Measurements from ENCODE around the gene KRTAP9-2.
"Not testable (repeated sequence)": the region's sequence is repeated elsewhere in the genome, so short reads cannot be mapped to it uniquely, and the experiment has no call there.

Gene KRTAP9-2

DNA sequence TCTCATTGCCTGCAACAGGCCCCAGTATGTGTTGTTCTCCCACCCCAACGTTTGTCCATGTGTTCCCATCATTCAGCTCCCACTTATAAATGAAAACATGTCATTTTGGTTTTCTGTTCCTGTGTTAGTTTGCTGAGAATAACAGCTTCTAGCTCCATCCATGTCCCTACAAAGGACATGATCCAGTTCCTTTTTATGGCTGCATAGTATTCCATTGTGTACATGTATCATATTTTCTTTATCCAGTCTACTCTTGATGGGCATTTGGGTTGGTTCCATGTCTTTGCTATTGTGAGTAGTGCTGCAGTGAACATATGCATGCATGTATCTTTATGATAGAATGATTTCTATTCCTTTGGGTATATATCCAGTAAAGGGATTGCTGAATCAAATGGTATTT is 10.8 kb upstream of the KRTAP9-2 start:
- H3K4me3 ChIP-seq (ENCODE audit: low read length) = no peak overlapping the region
- TF ChIP-seq, protein P1, sequence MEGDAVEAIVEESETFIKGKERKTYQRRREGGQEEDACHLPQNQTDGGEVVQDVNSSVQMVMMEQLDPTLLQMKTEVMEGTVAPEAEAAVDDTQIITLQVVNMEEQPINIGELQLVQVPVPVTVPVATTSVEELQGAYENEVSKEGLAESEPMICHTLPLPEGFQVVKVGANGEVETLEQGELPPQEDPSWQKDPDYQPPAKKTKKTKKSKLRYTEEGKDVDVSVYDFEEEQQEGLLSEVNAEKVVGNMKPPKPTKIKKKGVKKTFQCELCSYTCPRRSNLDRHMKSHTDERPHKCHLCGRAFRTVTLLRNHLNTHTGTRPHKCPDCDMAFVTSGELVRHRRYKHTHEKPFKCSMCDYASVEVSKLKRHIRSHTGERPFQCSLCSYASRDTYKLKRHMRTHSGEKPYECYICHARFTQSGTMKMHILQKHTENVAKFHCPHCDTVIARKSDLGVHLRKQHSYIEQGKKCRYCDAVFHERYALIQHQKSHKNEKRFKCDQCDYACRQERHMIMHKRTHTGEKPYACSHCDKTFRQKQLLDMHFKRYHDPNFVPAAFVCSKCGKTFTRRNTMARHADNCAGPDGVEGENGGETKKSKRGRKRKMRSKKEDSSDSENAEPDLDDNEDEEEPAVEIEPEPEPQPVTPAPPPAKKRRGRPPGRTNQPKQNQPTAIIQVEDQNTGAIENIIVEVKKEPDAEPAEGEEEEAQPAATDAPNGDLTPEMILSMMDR (IDR thresholded peaks at IDR 0.05; ENCODE audit: insufficient read depth, low read depth, low read length, missing control alignments) = no peak
- DNase-seq (ENCODE audit: low read depth) = no peak

GRCh38 chr17:41223821-41224220 is 2.6 kb upstream of the KRTAP9-2 start:
- no peak overlapping the region for H3K4me3 ChIP-seq (ENCODE audit: low read length)
- DNase-seq (ENCODE audit: low read depth) = no peak
- TF ChIP-seq, protein P1 (IDR thresholded peaks at IDR 0.05; ENCODE audit: insufficient read depth, low read depth, low read length, missing control alignments) = no peak

- TF ChIP-seq, protein P1 (IDR thresholded peaks at IDR 0.05; ENCODE audit: insufficient read depth, low read depth, low read length, missing control alignments) = no peak
- DNase-seq (ENCODE audit: low read depth) = no peak
- H3K4me3 ChIP-seq (ENCODE audit: low read length) = no peak overlapping the region
Measured at GRCh38 chr17:41226051-41226450, 397 bp upstream of the KRTAP9-2 start.

DNA sequence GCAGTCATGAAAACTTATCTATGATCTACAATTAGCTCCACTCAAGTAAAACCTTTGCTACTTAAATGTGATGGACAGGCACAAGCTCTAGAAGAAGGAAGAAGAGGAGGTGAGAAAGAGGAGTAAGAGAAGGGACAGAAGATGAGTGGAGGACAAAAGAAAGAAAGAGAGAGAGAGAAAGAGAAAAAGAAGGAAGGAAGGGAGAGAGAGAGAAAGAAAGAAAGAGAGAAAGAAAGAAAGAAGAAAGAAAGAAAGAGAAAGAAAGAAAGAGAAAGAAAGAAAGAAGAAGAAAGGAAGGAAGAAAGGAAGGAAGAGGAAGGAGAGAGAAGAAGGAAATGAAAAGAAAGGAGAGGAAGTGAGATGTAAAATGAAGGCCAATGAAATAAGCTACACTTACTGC is 3.6 kb downstream of the KRTAP9-2 start:
- TF ChIP-seq, protein P1 (IDR thresholded peaks at IDR 0.05; ENCODE audit: insufficient read depth, low read depth, low read length, missing control alignments) = no peak
- DNase-seq (ENCODE audit: low read depth) = no peak
- no peak overlapping the region for H3K4me3 ChIP-seq (ENCODE audit: low read length)

DNA sequence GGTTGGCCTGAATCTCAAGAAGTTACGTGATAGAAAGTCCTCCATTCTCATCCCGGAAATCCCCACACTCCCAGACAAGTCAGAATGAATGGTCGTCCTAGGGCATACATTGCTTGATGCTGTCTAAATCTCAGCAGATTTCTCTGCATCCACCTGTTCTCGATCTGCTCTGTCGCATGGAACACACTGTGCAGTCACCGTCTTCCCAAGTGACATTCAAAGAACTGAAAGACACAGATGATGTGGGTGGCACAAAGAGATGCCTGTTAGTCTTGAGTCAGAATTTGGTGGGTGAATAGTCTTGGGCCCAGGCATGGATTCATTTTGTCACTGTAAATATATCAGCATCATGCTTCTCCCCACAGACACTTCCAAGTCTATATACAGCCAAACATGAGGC is 5.3 kb downstream of the KRTAP9-2 start:
- no peak overlapping the region for H3K4me3 ChIP-seq (ENCODE audit: low read length)
- TF ChIP-seq, protein P1 (IDR thresholded peaks at IDR 0.05; ENCODE audit: insufficient read depth, low read depth, low read length, missing control alignments) = no peak
- peak; percentile 7 for DNase-seq (ENCODE audit: low read depth)

GRCh38 chr17:41232399-41233105 is 6.1 kb downstream of the KRTAP9-2 start, which contains the start of gene KRTAP9-3:
Gene KRTAP9-3, plus strand, starts transcription at chr17:41232449. Its CDS starts 53 bp downstream, at chr17:41232502.
- DNase-seq (ENCODE audit: low read depth); H3K4me3 ChIP-seq (ENCODE audit: low read length): not testable (repeated sequence)

- not testable (repeated sequence) for DNase-seq (ENCODE audit: low read depth); H3K4me3 ChIP-seq (ENCODE audit: low read length)
Measured at GRCh38 chr17:41237116-41237515, 10.7 kb downstream of the KRTAP9-2 start.

DNA sequence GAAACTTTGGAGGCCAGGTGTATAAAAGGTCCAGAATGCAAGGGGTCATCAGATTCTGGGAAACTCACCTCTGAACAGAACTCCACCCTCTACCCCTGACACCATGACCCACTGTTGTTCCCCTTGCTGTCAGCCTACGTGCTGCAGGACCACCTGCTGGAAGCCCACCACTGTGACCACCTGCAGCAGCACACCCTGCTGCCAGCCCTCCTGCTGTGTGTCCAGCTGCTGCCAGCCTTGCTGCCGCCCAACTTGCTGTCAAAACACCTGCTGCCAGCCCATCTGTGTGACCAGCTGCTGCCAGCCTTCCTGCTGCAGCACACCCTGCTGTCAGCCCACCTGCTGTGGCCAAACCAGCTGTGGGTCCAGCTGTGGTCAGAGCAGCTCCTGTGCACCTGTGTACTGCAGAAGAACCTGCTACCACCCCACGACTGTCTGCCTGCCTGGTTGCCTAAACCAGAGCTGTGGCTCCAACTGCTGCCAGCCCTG is 11.5 kb downstream of the KRTAP9-2 start, which contains the start of gene KRTAP9-8:
TSS of gene KRTAP9-8 (plus strand) at position 51 of the 489 bp plus-strand sequence. CDS start at position 104, 53 bp downstream.
- not testable (repeated sequence) for DNase-seq (ENCODE audit: low read depth)

GRCh38 chr17:41246995-41247787 is 20.7 kb downstream of the KRTAP9-2 start:
- not testable (repeated sequence) for H3K4me3 ChIP-seq (ENCODE audit: low read length); DNase-seq (ENCODE audit: low read depth)

More for the DNA sequence above, 11.5 kb downstream of the KRTAP9-2 start, which contains the start of gene KRTAP9-8:
- H3K4me3 ChIP-seq (ENCODE audit: low read length) = not testable (repeated sequence)

- H3K4me3 ChIP-seq (ENCODE audit: low read length); DNase-seq (ENCODE audit: low read depth): not testable (repeated sequence)
Measured at GRCh38 chr17:41249637-41250240, 23.3 kb downstream of the KRTAP9-2 start, which contains the start of gene KRTAP9-4. Gene KRTAP9-4, plus strand, starts transcription at chr17:41249687. Its CDS starts 34 bp downstream, at chr17:41249721.

All from epithelial cell of esophagus (primary cell).